Ectodermal cell (in vitro differentiated cells): ENCODE measurements around the gene TEFM.

Source experiments
- H3K27ac ChIP-seq: 2 replicates; pipeline ENCODE4 v1.7.0; 2013; ENCODE audit warnings: mild to moderate bottlenecking, low read depth, low read length; ENCODE audit not compliant: insufficient read depth, poor library complexity, severe bottlenecking
- H3K27me3 ChIP-seq: 2 replicates; pipeline ENCODE4 v1.7.0; 2013; ENCODE audit warnings: mild to moderate bottlenecking, low read length; ENCODE audit not compliant: insufficient read depth, control insufficient read depth, poor library complexity, severe bottlenecking
- H3K36me3 ChIP-seq: one replicate; pipeline ENCODE4 v1.7.0; 2013; ENCODE audit warnings: low read length; ENCODE audit not compliant: control insufficient read depth, insufficient read depth
- H3K4me1 ChIP-seq: one replicate; pipeline ENCODE4 v1.7.0; 2013; ENCODE audit warnings: low read length; ENCODE audit not compliant: control insufficient read depth, insufficient read depth
- H3K4me3 ChIP-seq: 2 replicates; pipeline ENCODE4 v1.7.0; 2013; ENCODE audit warnings: low read depth, low read length, control low read depth; ENCODE audit not compliant: insufficient read depth
- H3K9me3 ChIP-seq: 2 replicates; pipeline ENCODE4 v1.7.0; 2013; ENCODE audit warnings: mild to moderate bottlenecking, low read length, moderate library complexity; ENCODE audit not compliant: control insufficient read depth
- WGBS, 2 experiments: methylation state at CpG; one replicate each; pipeline ENCODE4 v1.1.7; 2013; ENCODE audit warnings: missing lambda C conversion rate in 2 of 2; 5-methylcytosine and 5-hydroxymethylcytosine counted together

The TEFM gene

DNA sequence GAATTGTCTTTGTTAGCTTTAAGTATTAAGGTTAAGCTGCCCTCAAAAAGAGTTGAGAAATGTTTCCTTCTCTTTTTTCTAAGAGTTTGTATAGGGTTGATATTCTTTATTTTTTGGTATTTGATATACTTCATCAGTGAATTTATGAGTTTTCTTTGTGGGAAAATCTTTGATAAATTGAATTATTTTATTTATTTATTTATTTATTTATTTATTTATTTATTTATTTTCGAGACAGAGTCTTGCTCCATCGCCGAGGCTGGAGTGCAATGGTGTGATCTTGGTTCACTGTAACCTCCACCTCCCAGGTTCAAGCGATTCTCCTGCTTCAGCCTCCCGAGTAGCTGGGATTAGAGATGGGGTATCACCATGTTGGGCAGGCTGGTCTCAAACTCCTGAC, 19.9 kb downstream of the TEFM start:
- H3K27me3 ChIP-seq = no peaks in the 10 kb centered on the region
- 94% methylated on average over 4 to 5 of the region's 5 CpGs for WGBS, 2 experiments
- no peaks in the 10 kb centered on the region for H3K4me1 ChIP-seq
- H3K36me3 ChIP-seq = peaks cover 10% of the 10 kb centered on the region
- H3K4me3 ChIP-seq = no peak overlapping the region
- H3K27ac ChIP-seq = no peak overlapping the region
- no peaks in the 10 kb centered on the region for H3K9me3 ChIP-seq

DNA sequence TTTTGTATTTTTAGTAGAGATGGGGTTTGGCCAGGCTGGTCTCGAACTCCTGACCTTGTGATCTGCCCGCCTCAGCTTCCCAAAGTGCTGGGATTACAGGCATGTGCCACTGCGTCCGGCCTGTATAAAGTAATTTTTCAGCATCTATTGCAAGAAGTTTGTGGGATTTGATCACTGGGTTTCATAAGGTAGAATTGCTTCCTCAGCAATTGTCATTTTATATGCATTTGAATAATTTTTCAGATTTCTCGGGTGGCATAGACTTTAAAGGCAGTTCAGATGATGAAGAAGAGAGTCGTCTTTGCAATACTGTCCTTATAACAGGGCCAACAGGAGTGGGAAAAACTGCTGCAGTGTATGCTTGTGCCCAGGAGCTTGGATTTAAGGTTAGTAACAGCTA, 37.0 kb downstream of the TEFM start:
- Histone ChIP-seq H3K4me1 (no peaks in the 10 kb centered on the region), H3K27me3 (no peaks in the 10 kb centered on the region), H3K36me3 (peaks cover 26% of the 10 kb centered on the region), H3K9me3 (no peaks in the 10 kb centered on the region), H3K27ac (no peak overlapping the region), H3K4me3 (no peak overlapping the region)
- WGBS, 2 experiments = 92 to 98% methylated on average over 6 of the region's 6 CpGs

DNA sequence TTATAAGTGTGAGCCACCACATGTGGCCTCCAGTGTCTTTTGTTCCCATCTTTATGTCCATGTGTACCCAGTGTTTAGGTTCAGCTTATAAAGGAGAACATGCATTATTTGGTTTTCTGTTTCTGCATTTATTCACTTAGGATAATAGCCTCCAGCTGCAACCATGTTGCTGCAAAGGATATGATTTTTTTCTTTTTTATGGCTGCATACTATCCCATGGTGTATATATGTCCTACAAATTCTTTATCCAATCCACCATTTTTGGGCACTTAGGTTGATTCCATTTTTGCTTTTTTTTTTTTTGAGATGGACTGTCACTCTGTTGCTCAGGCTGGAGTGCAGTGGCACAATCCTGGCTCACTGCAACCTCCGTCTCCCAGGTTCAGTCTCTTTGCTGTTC, 41.4 kb downstream of the TEFM start:
- H3K4me1 ChIP-seq = no peaks in the 10 kb centered on the region
- H3K9me3 ChIP-seq = no peaks in the 10 kb centered on the region
- no peaks in the 10 kb centered on the region for H3K27me3 ChIP-seq
- no peak overlapping the region for H3K27ac ChIP-seq
- peaks cover 35% of the 10 kb centered on the region for H3K36me3 ChIP-seq
- H3K4me3 ChIP-seq = no peak overlapping the region
- 86 to 100% methylated on average over 1 of the region's 1 CpG for WGBS, 2 experiments

DNA sequence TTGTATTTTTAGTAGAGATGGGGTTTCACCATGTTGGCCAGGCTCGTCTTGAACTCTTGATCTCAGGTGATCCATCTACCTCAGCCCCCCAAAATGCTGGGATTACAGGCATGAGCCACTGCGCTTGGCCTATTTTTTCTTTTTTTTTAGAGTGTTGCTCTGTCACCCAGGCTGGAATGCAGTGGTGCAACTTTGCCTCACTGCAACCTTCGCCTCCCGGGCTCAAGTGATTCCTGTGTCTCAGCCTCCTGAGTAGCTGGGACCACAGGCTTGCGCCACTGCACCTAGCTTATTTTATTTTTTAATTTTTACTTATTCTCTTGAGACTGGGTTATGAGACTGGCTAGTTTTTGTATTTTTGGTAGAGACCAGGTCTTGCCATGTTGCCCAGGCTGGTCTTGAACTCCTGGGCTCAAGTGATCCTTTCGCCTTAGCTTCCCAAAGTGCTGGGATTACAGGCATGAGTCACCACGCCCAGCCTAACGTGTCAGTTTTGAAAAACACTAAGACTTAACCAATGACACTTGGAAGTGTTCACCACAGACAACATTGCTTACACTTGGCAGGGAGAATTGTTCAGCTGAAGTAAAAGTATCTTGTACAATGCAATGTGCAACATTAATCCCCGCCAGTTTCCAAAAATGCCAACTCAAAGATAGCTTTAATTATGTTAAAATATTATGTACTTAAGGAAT, 47.3 kb downstream of the TEFM start:
- H3K4me3 ChIP-seq = no peak overlapping the region
- H3K27me3 ChIP-seq = no peaks in the 10 kb centered on the region
- WGBS, 2 experiments = 95% methylated on average over 8 to 9 of the region's 9 CpGs
- no peak overlapping the region for H3K27ac ChIP-seq
- H3K9me3 ChIP-seq = no peaks in the 10 kb centered on the region
- no peaks in the 10 kb centered on the region for H3K4me1 ChIP-seq
- peaks cover 33% of the 10 kb centered on the region for H3K36me3 ChIP-seq

DNA sequence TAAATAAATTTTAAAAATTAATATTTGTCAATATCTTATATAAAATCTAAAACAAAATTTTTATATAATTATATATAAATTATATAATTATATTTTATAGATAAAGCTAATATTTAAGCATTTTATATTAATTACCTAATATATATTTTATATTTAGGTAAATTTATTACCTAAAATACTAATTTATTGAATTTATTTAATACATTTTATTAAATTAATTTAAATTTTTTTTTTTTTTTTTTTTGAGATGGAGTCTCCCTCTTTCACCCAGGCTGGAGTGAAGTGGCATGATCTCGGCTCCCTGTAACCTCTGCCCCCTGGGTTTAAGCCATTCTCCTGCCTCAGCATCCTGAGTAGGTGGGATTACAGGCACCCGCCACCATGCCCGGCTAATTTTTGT, 51.9 kb downstream of the TEFM start:
- peaks cover 25% of the 10 kb centered on the region for H3K36me3 ChIP-seq
- no peaks in the 10 kb centered on the region for H3K4me1 ChIP-seq
- H3K4me3 ChIP-seq = no peak overlapping the region
- no peak overlapping the region for H3K27ac ChIP-seq
- no peaks in the 10 kb centered on the region for H3K9me3 ChIP-seq
- H3K27me3 ChIP-seq = no peaks in the 10 kb centered on the region
- WGBS, 2 experiments = 93 to 97% methylated on average over 3 of the region's 3 CpGs
